ENCODE data around the gene SPIB.

The SPIB gene

GRCh38 chr19:50380137-50380536 lies 38.6 kb upstream of the SPIB start:
- no peak for ATAC-seq
- TF ChIP-seq ZNF8 (CRISPR knock-in tag; IDR thresholded peaks at IDR 0.05) (no peak), ZNF565 (CRISPR knock-in tag; conservative IDR thresholded peaks at IDR 0.05; ENCODE audit: low read depth) (no peak), CSDC2 (CRISPR knock-in tag; IDR thresholded peaks at IDR 0.05) (no peak), OSR1 (CRISPR knock-in tag; IDR thresholded peaks at IDR 0.05) (no peak), ZFP30 (CRISPR knock-in tag; IDR thresholded peaks at IDR 0.05) (no peak), GLIS3 (CRISPR knock-in tag; IDR thresholded peaks at IDR 0.05) (no peak), PPARA (CRISPR knock-in tag; IDR thresholded peaks at IDR 0.05; ENCODE audit: borderline replicate concordance) (no peak)

GRCh38 chr19:50380751-50381151 lies 38.0 kb upstream of the SPIB start:
- TF ChIP-seq ARNTL (CRISPR knock-in tag; IDR thresholded peaks at IDR 0.05; ENCODE audit: borderline replicate concordance, low read depth) (no peak), CSDC2 (CRISPR knock-in tag; IDR thresholded peaks at IDR 0.05) (no peak), ZNF565 (CRISPR knock-in tag; conservative IDR thresholded peaks at IDR 0.05; ENCODE audit: low read depth) (no peak), GLIS3 (CRISPR knock-in tag; IDR thresholded peaks at IDR 0.05) (no peak), TSHZ2 (CRISPR knock-in tag; IDR thresholded peaks at IDR 0.05) (no peak), ISL1 (CRISPR knock-in tag; IDR thresholded peaks at IDR 0.05) (no peak), PPARA (CRISPR knock-in tag; IDR thresholded peaks at IDR 0.05; ENCODE audit: borderline replicate concordance) (no peak), OSR1 (CRISPR knock-in tag; IDR thresholded peaks at IDR 0.05) (no peak)
- ATAC-seq = no peak

GRCh38 chr19:50381881-50382729 lies 36.6 kb upstream of the SPIB start:
- ATAC-seq = no peak
- TF ChIP-seq ZFP3 (CRISPR knock-in tag; IDR thresholded peaks at IDR 0.05) (no peak), ZFP30 (CRISPR knock-in tag; IDR thresholded peaks at IDR 0.05) (no peak), CSDC2 (CRISPR knock-in tag; IDR thresholded peaks at IDR 0.05) (no peak), POU6F1 (CRISPR knock-in tag; IDR thresholded peaks at IDR 0.05; ENCODE audit: borderline replicate concordance, low read depth) (no peak), OSR1 (CRISPR knock-in tag; IDR thresholded peaks at IDR 0.05) (no peak), ARNTL (CRISPR knock-in tag; IDR thresholded peaks at IDR 0.05; ENCODE audit: borderline replicate concordance, low read depth) (no peak), ZNF8 (CRISPR knock-in tag; IDR thresholded peaks at IDR 0.05) (no peak), SNAI2 (CRISPR knock-in tag; IDR thresholded peaks at IDR 0.05) (no peak), CSRNP3 (CRISPR knock-in tag; IDR thresholded peaks at IDR 0.05) (no peak), TCF4 (CRISPR knock-in tag; IDR thresholded peaks at IDR 0.05; ENCODE audit: borderline replicate concordance) (no peak), PATZ1 (CRISPR knock-in tag; IDR thresholded peaks at IDR 0.05; ENCODE audit: borderline replicate concordance) (no peak), CREB5 (CRISPR knock-in tag; IDR thresholded peaks at IDR 0.05; ENCODE audit: low read depth) (no peak), ZNF565 (CRISPR knock-in tag; conservative IDR thresholded peaks at IDR 0.05; ENCODE audit: low read depth) (no peak), BACH2 (CRISPR knock-in tag; IDR thresholded peaks at IDR 0.05; ENCODE audit: borderline replicate concordance) (no peak), ZNF70 (CRISPR knock-in tag; IDR thresholded peaks at IDR 0.05) (no peak), TOX (CRISPR knock-in tag; IDR thresholded peaks at IDR 0.05; ENCODE audit: borderline replicate concordance) (no peak), PPARA (CRISPR knock-in tag; IDR thresholded peaks at IDR 0.05; ENCODE audit: borderline replicate concordance) (no peak), ESRRG (CRISPR knock-in tag; IDR thresholded peaks at IDR 0.05) (no peak), ISL1 (CRISPR knock-in tag; IDR thresholded peaks at IDR 0.05) (no peak)
